GM12892 (cell line): ENCODE results near the gene CIB4.

Source experiments
- POLR2A ChIP-seq: IDR thresholded peaks from 2 replicates; pipeline ENCODE4 v1.6.1; 2011; ENCODE audit warnings: low read depth, low read length, control low read depth
- POLR2AphosphoS5 ChIP-seq: IDR thresholded peaks from 2 replicates; pipeline ENCODE4 v1.6.1; 2011; ENCODE audit warnings: low read depth, low read length, control low read depth

- TF ChIP-seq POLR2AphosphoS5, result no peak
- TF ChIP-seq POLR2A, result no peak
Observed at GRCh38 chr2:26598336-26598995, 42.7 kb downstream of the CIB4 start.
